Adrenal gland (tissue), 12 donors: Measurements from ENCODE around the gene COQ7. TPM values are rescaled to one million over a fixed set of nuclear protein-coding genes. Genes with fewer than 3 reads are reported as not detected.
A peak's percentile ranks its signal among the peaks of the same experiment; 100 is the strongest.

Experiments
- DNase-seq, 7 donors: peaks; one replicate each; pipeline ENCODE4 v3.0.0-alpha.2; 2019 to 2020
- H3K27ac ChIP-seq, 5 donors: fragments of 200-600 bp; sonication (generic) in 4 of 5; 1 replicate in 3 of 5; 2 replicates in 2 of 5; pipeline versions ENCODE4 v1.5.1 to v1.8.0; 2016 to 2020; ENCODE audit warnings: mild to moderate bottlenecking in 1 of 5
- H3K27me3 ChIP-seq: fragments of 200-600 bp; 2 replicates; pipeline ENCODE4 v1.8.0; 2021
- H3K36me3 ChIP-seq, 2 donors: fragments of 200-600 bp; replicated peaks in 1 of 2; 1 replicate in 1 of 2; 2 replicates in 1 of 2; pipeline versions ENCODE4 v1.5.1 to v1.8.0; 2018 to 2022
- H3K4me1 ChIP-seq, 2 donors: fragments of 200-600 bp; replicated peaks in 1 of 2; 1 replicate in 1 of 2; 2 replicates in 1 of 2; pipeline versions ENCODE4 v1.5.1 to v1.8.0; 2018 to 2021
- H3K4me3 ChIP-seq, 4 donors: fragments of 200-600 bp; sonication (generic) in 3 of 4; one replicate each; pipeline ENCODE4 v1.5.1; 2016 to 2018
- H3K9me3 ChIP-seq, 3 donors: fragments of 200-600 bp; sonication (generic) in 1 of 3; replicated peaks in 1 of 3; 1 replicate in 2 of 3; 2 replicates in 1 of 3; pipeline versions ENCODE4 v1.5.1 to v1.8.0; 2016 to 2021
- CTCF ChIP-seq, 6 experiments: fragments of 450-650 bp in 4 of 6; fragments of 200-600 bp in 2 of 6; sonication (generic) in 1 of 6; IDR thresholded peaks; 1 replicate in 5 of 6; 2 replicates in 1 of 6; pipeline versions ENCODE4 v1.5.1 to v1.8.0; 2016 to 2021; ENCODE audit warnings: antibody characterized with exemption in 6 of 6, mild to moderate bottlenecking in 2 of 6, moderate library complexity in 1 of 6
- POLR2A ChIP-seq, 2 donors: fragments of 450-650 bp; IDR thresholded peaks; one replicate each; pipeline ENCODE4 v1.6.1; 2017; ENCODE audit warnings: antibody characterized with exemption in 2 of 2, mild to moderate bottlenecking in 2 of 2, moderate library complexity in 1 of 2
- WGBS, 4 donors: extraction: QIAGEN DNeasy Blood & Tissue Kit in 2 of 4; methylation state at CpG; one replicate each; pipeline versions ENCODE4 v1.1.5 to v1.1.7; 2013 to 2017; 5-methylcytosine and 5-hydroxymethylcytosine counted together
- intact Hi-C, 2 donors: fragments of 100-400 bp; cut with DNase I; formaldehyde crosslinking; loops; one replicate each; pipeline versions ENCODE4 v1.14.1 to v1.15.0; 2022 to 2023
- polyA plus RNA-seq, 3 donors: library from polyadenylated mRNA; stranded (reverse); fragments of 200-250 nt in 2 of 3; fragments of 350-450 nt in 1 of 3; fragmentation: Illumina TruSeq in 1 of 3; extraction: RNeasy Lipid Tissue Mini Kit (QIAGEN cat#74804) in 1 of 3; gene quantifications; one replicate each; pipeline ENCODE4 v1.2.3, GENCODE V29; 2013 to 2014
- total RNA-seq, 9 donors: library from RNA; depleted of rRNA in 4 of 9; stranded (reverse); fragments of >200 nt in 4 of 9; fragments of 120-200 nt in 1 of 9; fragmentation: NEBNext Ultra II Directional in 1 of 9; extraction: Animal tissue kit (Norgen Biotek cat#: 25700) in 1 of 9; gene quantifications; one replicate each; pipeline versions ENCODE4 v1.1.0 to v1.2.4, GENCODE V29; 2013 to 2023
- donor health status: healthy with polysubstance abuse.
- donor health status: Bipolar disorder and iron deficiency.
- donor health status: DM: yes; HTN: yes; CAD: no.
- donor health status: DM: no; HTN: no; CAD: no.
- donor health status: DM: no; HTN: no; CAD: no.
- donor health status: DM: yes; HTN: yes; CAD: no.

COQ7 gene
- total and polyA plus RNA-seq, 12 donors, result 14.9 to 41.8 (median 24.8) TPM

- intact Hi-C loops, result no loop called here
Observed at GRCh38 chr16:19068237-19068815, 912 bp downstream of the COQ7 start.

GRCh38 chr16:19071811-19072777, 4.7 kb downstream of the COQ7 start:
- Histone ChIP-seq H3K27ac (no peak overlapping the region), H3K36me3 (peaks cover 0 to 36% of the 10 kb centered on the region in 2 donors), H3K9me3 (no peaks in the 10 kb centered on the region), H3K4me3 (no peak overlapping the region), H3K27me3 (no peaks in the 10 kb centered on the region), H3K4me1 (peaks cover 10 to 15% of the 10 kb centered on the region in 2 donors)
- DNase-seq, result peak; percentile 30 to 74 (median 53)
- 77 to 84% (median 81%) methylated on average over 17 to 21 of the region's 21 CpGs for WGBS, 4 donors
- intact Hi-C loops, result loop anchor here in 1 of 2 donors (10.0 kb wide), 1 partner anchor 87 kb away; the partner anchor contains the start of gene TMC7
- TF ChIP-seq POLR2A (IDR thresholded peaks at IDR 0.05), result no peak
- peak; percentile 26 to 54 (median 43) for TF ChIP-seq CTCF (IDR thresholded peaks at IDR 0.05)

More at GRCh38 chr16:19068237-19068815, 912 bp downstream of the COQ7 start:
- peaks cover 0 to 11% of the 10 kb centered on the region in 2 donors for H3K36me3 ChIP-seq
- no peaks in the 10 kb centered on the region for H3K9me3 ChIP-seq
- 41 to 54% (median 46%) methylated on average over 19 of the region's 19 CpGs for WGBS, 4 donors
- TF ChIP-seq POLR2A (IDR thresholded peaks at IDR 0.05), result no peak
- TF ChIP-seq CTCF (IDR thresholded peaks at IDR 0.05), result no peak
- H3K4me3 ChIP-seq, result peak overlapping the region; percentile 58 to 88 (median 82)
- H3K4me1 ChIP-seq, result peaks cover 13 to 15% of the 10 kb centered on the region in 2 donors
- no peaks in the 10 kb centered on the region for H3K27me3 ChIP-seq
- peak overlapping the region; percentile 99 for H3K27ac ChIP-seq
- DNase-seq, result peak in 1 of 7 donors; percentile 25

- TF ChIP-seq CTCF (IDR thresholded peaks at IDR 0.05) (no peak), POLR2A (IDR thresholded peaks at IDR 0.05) (no peak)
- peaks cover 0 to 46% of the 10 kb centered on the region in 2 donors for H3K36me3 ChIP-seq
- DNase-seq, result peak in 1 of 7 donors; percentile 30
- WGBS, 4 donors, result 86 to 97% (median 90%) methylated on average over 3 of the region's 3 CpGs
- no peaks in the 10 kb centered on the region for H3K9me3 ChIP-seq
- no peak overlapping the region for H3K4me3 ChIP-seq
- H3K27me3 ChIP-seq, result no peaks in the 10 kb centered on the region
- intact Hi-C loops, result loop anchor here in 1 of 2 donors (10.0 kb wide), 1 partner anchor 89 kb away; the partner anchor contains the start of gene TMC7
- no peak overlapping the region for H3K27ac ChIP-seq
- peaks cover 8 to 13% of the 10 kb centered on the region in 2 donors for H3K4me1 ChIP-seq
Observed at GRCh38 chr16:19073344-19073743, 5.9 kb downstream of the COQ7 start.

- WGBS, 4 donors, result 75 to 84% (median 80%) methylated on average over 7 of the region's 7 CpGs
- peak in 1 of 7 donors; percentile 35 for DNase-seq
- no peaks in the 10 kb centered on the region for H3K9me3 ChIP-seq
- peaks cover 0 to 52% of the 10 kb centered on the region in 2 donors for H3K36me3 ChIP-seq
- no peak overlapping the region for H3K27ac ChIP-seq
- no peaks in the 10 kb centered on the region for H3K27me3 ChIP-seq
- no peak for TF ChIP-seq POLR2A (IDR thresholded peaks at IDR 0.05)
- no peak for TF ChIP-seq CTCF (IDR thresholded peaks at IDR 0.05)
- intact Hi-C loops, result loop anchor here in 1 of 2 donors (10.0 kb wide), 1 partner anchor 89 kb away; the partner anchor contains the start of gene TMC7
- no peak overlapping the region for H3K4me3 ChIP-seq
- peaks cover 3 to 8% of the 10 kb centered on the region in 2 donors for H3K4me1 ChIP-seq
Observed at GRCh38 chr16:19073863-19074262, 6.4 kb downstream of the COQ7 start.
